Neural cell (in vitro differentiated cells): Measurements from ENCODE around the gene APOBEC3F. TPM values are rescaled to one million over a fixed set of nuclear protein-coding genes. Genes with fewer than 3 reads are reported as not detected.
"Not testable (repeated sequence)": the region's sequence is repeated elsewhere in the genome, so short reads cannot be mapped to it uniquely, and the experiment has no call there.

Experiments
- H2AFZ ChIP-seq: fragments of 200-600, 300-800 bp; sonication (generic), shearing (Covaris generic); 2 replicates; pipeline ENCODE4 v1.6.0; 2014; ENCODE audit warnings: low read depth, mild to moderate bottlenecking, antibody characterized with exemption, low read length, moderate library complexity
- H3F3A ChIP-seq: fragments of 200-600 bp; shearing (Covaris generic); 2 replicates; pipeline ENCODE4 v1.6.1; 2016; ENCODE audit warnings: mild to moderate bottlenecking, moderate library complexity, mixed read lengths, antibody characterized with exemption, low read length; ENCODE audit not compliant: insufficient read depth, poor library complexity, severe bottlenecking
- H3K27ac ChIP-seq: fragments of 200-600, 300-800 bp; sonication (generic), shearing (Covaris generic); 2 replicates; pipeline ENCODE4 v1.5.1; 2014; ENCODE audit warnings: mild to moderate bottlenecking, low read length, moderate library complexity
- H3K27me3 ChIP-seq: fragments of 300-800, 200-600 bp; sonication (generic), shearing (Covaris generic); 2 replicates; pipeline ENCODE4 v1.6.0; 2014; ENCODE audit warnings: mild to moderate bottlenecking, low read depth, low read length, moderate library complexity; ENCODE audit not compliant: insufficient read depth
- H3K36me3 ChIP-seq: fragments of 300-800, 200-600 bp; sonication (generic), shearing (Covaris generic); 2 replicates; pipeline ENCODE4 v1.5.1; 2014; ENCODE audit warnings: mild to moderate bottlenecking, antibody characterized with exemption, low read length, moderate library complexity; ENCODE audit not compliant: insufficient read depth
- H3K4me2 ChIP-seq: fragments of 300-800, 200-600 bp; sonication (generic), shearing (Covaris generic); 2 replicates; pipeline ENCODE4 v1.6.0; 2014; ENCODE audit warnings: mild to moderate bottlenecking, low read length
- H3K4me3 ChIP-seq: fragments of 300-800, 200-600 bp; sonication (generic), shearing (Covaris generic); 2 replicates; pipeline ENCODE4 v1.5.1; 2014; ENCODE audit warnings: mild to moderate bottlenecking, low read length, moderate library complexity
- H3K79me2 ChIP-seq: fragments of 200-600 bp; shearing (Covaris generic); replicated peaks from 2 replicates; pipeline ENCODE4 v1.6.0; 2014; ENCODE audit warnings: mild to moderate bottlenecking, low read length, moderate library complexity; ENCODE audit not compliant: insufficient read depth
- H3K9ac ChIP-seq: fragments of 300-800, 200-600 bp; sonication (generic), shearing (Covaris generic); 2 replicates; pipeline ENCODE4 v1.6.1; 2016; ENCODE audit warnings: mild to moderate bottlenecking, low read length, mixed read lengths
- H3K9me2 ChIP-seq: fragments of 200-600 bp; shearing (Covaris generic); 2 replicates; pipeline ENCODE4 v1.6.1; 2016; ENCODE audit warnings: mild to moderate bottlenecking, low read length, mixed read lengths; ENCODE audit not compliant: insufficient read depth
- H3K9me3 ChIP-seq: fragments of 200-600, 300-800 bp; sonication (generic), shearing (Covaris generic); 2 replicates; pipeline ENCODE4 v1.6.1; 2016; ENCODE audit warnings: mild to moderate bottlenecking, mixed run types, low read length, moderate library complexity, mixed read lengths
- H4K20me1 ChIP-seq: fragments of 200-600 bp; shearing (Covaris generic); 2 replicates; pipeline ENCODE4 v1.6.1; 2016; ENCODE audit warnings: mild to moderate bottlenecking, mixed run types; ENCODE audit not compliant: insufficient read depth
- CTCF ChIP-seq: fragments of 450-650 bp; IDR thresholded peaks from 2 replicates; pipeline ENCODE4 v1.5.1; 2014; ENCODE audit warnings: antibody characterized with exemption, mild to moderate bottlenecking, moderate library complexity; ENCODE audit not compliant: poor library complexity, severe bottlenecking
- EP300 ChIP-seq: fragments of 450-650 bp; conservative IDR thresholded peaks from 2 replicates; pipeline ENCODE4 v1.6.1; 2014; ENCODE audit warnings: antibody characterized with exemption, mild to moderate bottlenecking, moderate library complexity; ENCODE audit not compliant: poor library complexity, severe bottlenecking
- EZH2 ChIP-seq: fragments of 200-600, 300-800 bp; shearing (Covaris generic), sonication (generic); IDR thresholded peaks from 2 replicates; pipeline ENCODE4 v1.6.1; 2014; ENCODE audit warnings: antibody characterized with exemption, low read length, borderline replicate concordance, mild to moderate bottlenecking; ENCODE audit not compliant: insufficient read depth, poor library complexity, severe bottlenecking
- MXI1 ChIP-seq: fragments of 450-650 bp; conservative IDR thresholded peaks from 2 replicates; pipeline ENCODE4 v1.6.1; 2014; ENCODE audit warnings: antibody characterized with exemption, mild to moderate bottlenecking; ENCODE audit not compliant: poor library complexity, severe bottlenecking
- POLR2AphosphoS5 ChIP-seq: IDR thresholded peaks from 2 replicates; pipeline ENCODE4 v1.6.1; 2012
- RAD21 ChIP-seq: fragments of 450-650 bp; conservative IDR thresholded peaks from 2 replicates; pipeline ENCODE4 v1.6.1; 2014; ENCODE audit warnings: antibody characterized with exemption, mild to moderate bottlenecking, moderate library complexity
- REST ChIP-seq: IDR thresholded peaks from 2 replicates; pipeline ENCODE4 v1.6.1; 2012; ENCODE audit warnings: borderline replicate concordance
- SMC3 ChIP-seq: fragments of 450-650 bp; conservative IDR thresholded peaks from 2 replicates; pipeline ENCODE4 v1.6.1; 2014; ENCODE audit warnings: antibody characterized with exemption, mild to moderate bottlenecking, moderate library complexity; ENCODE audit not compliant: poor library complexity
- TAF1 ChIP-seq: IDR thresholded peaks from 2 replicates; pipeline ENCODE4 v1.6.1; 2012; ENCODE audit warnings: low read depth
- polyA plus RNA-seq: library from polyadenylated mRNA; depleted of rRNA; stranded (reverse); fragments of >200 nt; gene quantifications from 2 replicates; pipeline ENCODE4 v1.2.3, GENCODE V29; 2014

APOBEC3F gene
- polyA plus RNA-seq, 1 donor from 2014 or later, result not detected

- Histone ChIP-seq H3K4me3 (no peak overlapping the region), H2AFZ (no peak overlapping the region), H3F3A (no peaks in the 10 kb centered on the region), H4K20me1 (no peaks in the 10 kb centered on the region), H3K79me2 (no peaks in the 10 kb centered on the region), H3K9me2 (no peaks in the 10 kb centered on the region), H3K27ac (no peak overlapping the region), H3K9me3 (no peaks in the 10 kb centered on the region), H3K4me2 (no peak overlapping the region), H3K27me3 (no peaks in the 10 kb centered on the region), H3K36me3 (no peaks in the 10 kb centered on the region), H3K9ac (no peak overlapping the region)
- no peak for TF ChIP-seq REST
- no peak for TF ChIP-seq CTCF
- TF ChIP-seq RAD21, result no peak
- TF ChIP-seq EP300, result no peak
- TF ChIP-seq SMC3, result no peak
- TF ChIP-seq MXI1, result no peak
- TF ChIP-seq POLR2AphosphoS5, result no peak
- TF ChIP-seq EZH2, result no peak
- no peak for TF ChIP-seq TAF1
Observed at GRCh38 chr22:39039306-39040126, 1.1 kb upstream of the APOBEC3F start.

DNA sequence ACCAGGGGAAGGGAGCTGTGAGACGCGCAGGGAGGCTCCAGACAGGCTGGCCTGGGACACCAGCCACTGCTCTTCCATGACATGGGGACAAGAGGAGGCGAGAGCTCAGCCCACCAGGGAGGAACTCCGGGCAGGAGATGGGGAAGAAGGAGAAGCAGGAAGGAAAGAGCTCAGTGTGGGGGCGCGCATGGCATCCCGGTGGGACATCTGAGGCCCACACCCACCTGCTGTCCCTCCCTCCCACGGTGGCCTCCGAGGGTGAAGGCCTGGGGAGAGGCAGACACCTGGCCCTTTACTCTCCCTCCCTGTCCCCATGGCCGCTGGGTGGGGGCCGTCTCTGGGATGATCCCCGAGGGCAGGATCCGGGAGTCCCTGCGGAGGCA lies 518 bp upstream of the APOBEC3F start:
- H3K9me2 ChIP-seq, H4K20me1 ChIP-seq, H3K36me3 ChIP-seq, H3K9me3 ChIP-seq, H3F3A ChIP-seq, H3K4me2 ChIP-seq, H3K27me3 ChIP-seq, H3K9ac ChIP-seq, H2AFZ ChIP-seq, H3K4me3 ChIP-seq, H3K79me2 ChIP-seq, H3K27ac ChIP-seq: not testable (repeated sequence)
